ENCODE data around the gene TTYH3.

Gene TTYH3

DNA sequence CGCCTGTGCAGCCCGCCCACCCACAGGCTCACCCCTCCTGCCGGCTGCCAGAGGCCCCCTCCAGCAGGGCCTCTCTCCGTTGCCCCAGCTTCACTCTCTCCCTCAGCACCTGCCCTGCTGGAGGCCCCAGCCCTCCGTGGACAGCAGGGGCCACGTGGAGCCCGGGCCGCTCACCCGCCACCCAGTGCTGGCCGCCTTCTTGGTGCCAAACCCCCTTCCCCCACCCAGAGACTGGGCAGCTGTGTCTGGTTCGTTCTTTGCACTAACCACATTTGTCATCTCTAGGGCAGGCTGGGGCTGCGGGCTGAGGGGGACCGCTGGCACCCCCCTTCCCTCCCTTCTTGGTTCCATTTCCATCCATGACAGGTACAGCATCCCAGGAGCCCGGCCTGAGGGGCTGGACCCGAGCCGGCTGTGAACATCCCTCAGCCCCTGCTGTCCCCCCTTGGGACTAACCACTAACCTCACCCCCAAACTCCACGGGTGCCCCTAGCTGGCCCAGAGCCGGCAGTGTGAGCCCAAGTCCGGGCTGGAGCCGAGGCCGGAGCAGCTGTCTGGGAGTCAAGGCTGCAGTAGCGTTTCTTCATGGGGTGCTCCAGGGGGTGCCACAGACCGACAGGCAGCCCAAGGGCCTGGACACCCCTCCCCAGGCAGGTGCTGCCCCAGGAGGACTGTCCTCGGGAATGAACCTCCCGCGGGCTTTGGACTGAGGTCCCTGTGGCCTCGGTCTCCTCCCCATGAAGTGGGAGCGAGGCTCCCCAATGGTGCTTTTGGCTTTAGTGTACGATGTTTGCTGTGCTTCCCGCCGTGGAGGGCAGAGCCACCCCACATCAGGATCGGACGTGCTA lies 30.7 kb downstream of the TTYH3 start:
- no peak overlapping the region for H3K4me3 ChIP-seq (replicated peaks; ENCODE audit: low read depth, low read length)
- no peak for DNase-seq (ENCODE audit: extremely low read depth, low read depth)
- TF ChIP-seq, protein P1, sequence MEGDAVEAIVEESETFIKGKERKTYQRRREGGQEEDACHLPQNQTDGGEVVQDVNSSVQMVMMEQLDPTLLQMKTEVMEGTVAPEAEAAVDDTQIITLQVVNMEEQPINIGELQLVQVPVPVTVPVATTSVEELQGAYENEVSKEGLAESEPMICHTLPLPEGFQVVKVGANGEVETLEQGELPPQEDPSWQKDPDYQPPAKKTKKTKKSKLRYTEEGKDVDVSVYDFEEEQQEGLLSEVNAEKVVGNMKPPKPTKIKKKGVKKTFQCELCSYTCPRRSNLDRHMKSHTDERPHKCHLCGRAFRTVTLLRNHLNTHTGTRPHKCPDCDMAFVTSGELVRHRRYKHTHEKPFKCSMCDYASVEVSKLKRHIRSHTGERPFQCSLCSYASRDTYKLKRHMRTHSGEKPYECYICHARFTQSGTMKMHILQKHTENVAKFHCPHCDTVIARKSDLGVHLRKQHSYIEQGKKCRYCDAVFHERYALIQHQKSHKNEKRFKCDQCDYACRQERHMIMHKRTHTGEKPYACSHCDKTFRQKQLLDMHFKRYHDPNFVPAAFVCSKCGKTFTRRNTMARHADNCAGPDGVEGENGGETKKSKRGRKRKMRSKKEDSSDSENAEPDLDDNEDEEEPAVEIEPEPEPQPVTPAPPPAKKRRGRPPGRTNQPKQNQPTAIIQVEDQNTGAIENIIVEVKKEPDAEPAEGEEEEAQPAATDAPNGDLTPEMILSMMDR (IDR thresholded peaks at IDR 0.05; ENCODE audit: low read depth, low read length, missing control alignments) = no peak

- TF ChIP-seq, protein P1 (IDR thresholded peaks at IDR 0.05; ENCODE audit: low read depth, low read length, missing control alignments) = no peak
- H3K4me3 ChIP-seq (replicated peaks; ENCODE audit: low read depth, low read length) = no peak overlapping the region
- no peak for DNase-seq (ENCODE audit: extremely low read depth, low read depth)
Observed at GRCh38 chr7:2663121-2663886, 31.5 kb downstream of the TTYH3 start.

DNA sequence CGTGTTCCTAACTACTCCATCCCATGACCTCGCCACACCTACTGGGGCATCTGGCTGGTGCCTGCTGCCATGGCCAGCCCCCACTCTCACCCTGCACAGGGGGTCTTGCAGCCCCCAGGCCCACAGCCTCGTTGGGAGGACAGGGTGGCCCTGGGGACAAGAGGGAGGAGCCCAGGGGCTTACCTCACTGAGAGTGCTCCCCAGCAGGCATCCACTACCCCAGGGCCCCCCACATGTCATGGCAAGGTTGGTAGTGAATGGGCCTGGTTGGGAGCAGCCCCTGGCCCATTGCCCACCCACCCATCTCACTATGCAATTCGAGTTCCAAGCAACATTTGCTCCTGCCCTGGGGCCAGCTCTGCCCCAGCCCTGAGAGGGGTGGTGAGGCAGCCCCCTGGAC lies 32.2 kb downstream of the TTYH3 start:
- TF ChIP-seq, protein P1 (IDR thresholded peaks at IDR 0.05; ENCODE audit: low read depth, low read length, missing control alignments) = no peak
- DNase-seq (ENCODE audit: extremely low read depth, low read depth) = no peak
- no peak overlapping the region for H3K4me3 ChIP-seq (replicated peaks; ENCODE audit: low read depth, low read length)

DNA sequence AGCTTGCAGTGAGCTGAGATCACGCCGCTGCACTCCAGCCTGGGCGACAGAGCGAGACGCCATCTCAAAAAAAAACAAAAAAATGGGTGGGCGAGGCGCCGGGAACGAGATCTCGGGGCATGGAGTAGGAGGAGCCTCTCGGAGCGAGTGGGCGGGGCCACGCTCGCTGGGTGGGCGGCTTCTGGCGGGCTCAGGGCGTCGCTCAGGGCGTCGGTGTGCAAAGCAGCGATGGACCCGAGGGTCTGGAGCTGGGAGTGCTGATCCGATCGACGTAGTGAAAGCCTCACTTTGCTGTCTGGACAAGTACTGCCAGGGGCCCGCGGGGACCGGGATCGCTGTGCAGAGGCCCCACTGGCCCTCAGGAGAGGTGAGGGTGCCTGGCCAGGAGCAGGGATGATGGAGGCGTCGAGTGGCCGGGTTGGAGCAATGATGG lies 33.6 kb downstream of the TTYH3 start:
- H3K4me3 ChIP-seq (replicated peaks; ENCODE audit: low read depth, low read length) = no peak overlapping the region
- no peak for DNase-seq (ENCODE audit: extremely low read depth, low read depth)
- TF ChIP-seq, protein P1 (IDR thresholded peaks at IDR 0.05; ENCODE audit: low read depth, low read length, missing control alignments) = no peak

DNA sequence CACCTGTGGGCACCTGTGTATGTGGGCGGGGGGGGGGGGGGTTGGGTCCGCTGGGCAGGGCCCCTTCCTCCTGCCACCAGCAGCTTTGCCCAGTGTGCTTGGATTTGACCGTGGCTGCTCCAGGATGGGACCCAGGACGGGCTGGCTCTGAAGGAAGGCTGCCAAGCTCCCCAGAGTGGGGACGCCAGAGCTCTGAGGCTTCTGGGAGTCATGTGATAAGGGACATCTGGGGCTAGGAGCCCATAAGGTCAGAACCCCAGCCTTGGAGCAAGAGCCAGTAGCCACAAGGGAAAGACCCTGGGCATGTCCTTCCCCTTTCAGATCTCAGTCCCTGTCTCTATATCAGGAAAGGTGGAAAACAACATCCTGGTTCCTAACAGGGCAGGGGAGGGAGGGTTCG lies 34.4 kb downstream of the TTYH3 start:
- no peak for DNase-seq (ENCODE audit: extremely low read depth, low read depth)
- no peak overlapping the region for H3K4me3 ChIP-seq (replicated peaks; ENCODE audit: low read depth, low read length)
- TF ChIP-seq, protein P1 (IDR thresholded peaks at IDR 0.05; ENCODE audit: low read depth, low read length, missing control alignments) = no peak

DNA sequence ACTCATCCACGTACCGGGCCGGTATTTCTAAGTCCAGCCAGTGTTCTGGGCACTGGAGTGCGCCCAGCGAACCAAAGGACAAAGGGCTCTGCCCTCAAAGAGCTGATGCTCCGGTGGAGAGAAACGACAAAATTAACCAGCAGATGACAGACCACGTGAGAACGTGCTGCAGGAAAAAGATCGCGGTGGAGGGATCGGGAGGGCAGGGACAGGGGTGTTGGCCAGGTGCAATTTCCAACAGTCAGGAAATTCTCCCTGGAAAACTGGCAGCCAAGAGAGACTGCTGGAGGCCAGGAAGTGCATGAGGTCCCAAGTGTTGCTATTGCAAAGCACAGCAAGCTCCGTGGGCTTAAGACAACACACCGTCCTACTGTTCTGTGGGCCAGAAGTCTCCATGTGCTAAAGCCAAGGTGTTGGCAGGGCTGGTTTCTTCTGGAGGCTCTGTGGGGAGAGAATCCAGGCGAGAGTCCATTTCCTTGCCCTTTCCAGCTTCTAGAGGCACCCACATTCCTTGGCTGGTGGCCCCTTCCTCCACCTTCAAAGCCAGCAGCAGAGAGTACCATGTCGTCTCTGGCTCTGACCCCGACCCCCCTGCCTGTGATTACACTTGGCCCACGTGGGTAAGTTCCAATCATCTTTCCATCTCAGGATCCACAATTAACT lies 34.9 kb downstream of the TTYH3 start:
- TF ChIP-seq, protein P1 (IDR thresholded peaks at IDR 0.05; ENCODE audit: low read depth, low read length, missing control alignments) = no peak
- no peak overlapping the region for H3K4me3 ChIP-seq (replicated peaks; ENCODE audit: low read depth, low read length)
- DNase-seq (ENCODE audit: extremely low read depth, low read depth) = no peak

All from HFF-Myc (cell line).